GM21528 (cell line): ENCODE results near the gene RPS6KA4.

Experiments used
- ATAC-seq: cut with Tn5 transposase; IDR thresholded peaks from one replicate; pipeline ENCODE4 v1.9.1; 2021; ENCODE audit warnings: mild to moderate bottlenecking, moderate library complexity; ENCODE audit not compliant: unreplicated experiment, low FRiP score

Gene RPS6KA4

DNA sequence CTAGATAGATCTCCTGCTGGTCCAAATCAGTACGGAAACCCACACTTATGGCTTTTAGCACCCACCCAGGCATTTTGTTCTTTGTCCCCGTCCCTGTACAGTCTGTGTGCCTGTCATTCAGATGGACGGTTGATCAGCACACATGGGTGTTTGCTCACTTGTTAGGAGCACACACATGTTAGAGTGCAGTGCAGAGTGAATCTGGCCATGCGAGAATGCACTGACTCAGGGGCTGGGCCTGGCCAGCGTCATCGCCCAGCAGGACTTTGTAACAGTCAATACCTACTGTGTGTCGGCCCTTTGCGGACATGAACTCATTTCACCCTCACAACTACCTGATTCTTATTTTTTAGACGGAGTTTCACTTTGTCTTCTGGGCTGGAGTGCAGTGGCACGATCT is 3.4 kb downstream of the RPS6KA4 start:
- ATAC-seq, result no peak

DNA sequence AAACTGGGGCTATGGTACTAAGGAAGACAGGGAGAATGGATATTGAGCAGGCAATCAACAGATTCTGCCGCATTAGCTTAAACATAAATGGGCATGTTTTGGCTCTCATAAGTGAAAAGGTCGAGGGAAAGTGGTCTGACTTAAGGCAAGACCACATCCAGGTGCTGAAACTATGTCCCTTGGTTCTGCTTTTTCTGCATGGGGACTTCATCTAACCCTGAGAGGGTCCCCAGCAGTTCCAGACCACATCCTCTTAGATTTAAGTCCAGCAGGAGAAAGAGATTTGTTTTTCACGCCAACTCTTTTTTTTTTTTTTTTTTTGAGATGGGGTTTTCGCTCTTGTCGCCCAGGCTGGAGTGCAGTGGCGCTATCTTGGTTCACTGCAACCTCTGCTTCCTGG is 5.5 kb downstream of the RPS6KA4 start:
- ATAC-seq, result no peak

DNA sequence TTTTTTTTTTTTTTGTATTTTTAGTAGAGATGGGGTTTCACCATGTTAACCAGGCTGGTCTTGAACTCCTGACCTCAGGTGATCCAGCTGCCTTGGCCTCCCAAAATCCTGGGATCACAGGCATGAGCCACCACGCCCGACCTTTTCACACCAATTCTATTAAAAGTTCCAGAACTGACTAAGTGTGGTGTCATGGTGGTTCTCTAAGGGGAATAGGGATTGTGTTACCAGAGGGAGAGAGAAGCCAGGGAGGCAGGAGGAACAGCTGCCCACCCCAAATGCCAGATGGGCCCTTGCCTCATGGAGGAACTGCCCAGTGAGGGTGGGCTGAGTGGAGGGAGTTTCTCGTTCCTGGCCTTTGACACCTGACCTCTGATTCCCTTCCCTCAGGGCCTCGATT is 5.9 kb downstream of the RPS6KA4 start:
- ATAC-seq, result no peak

DNA sequence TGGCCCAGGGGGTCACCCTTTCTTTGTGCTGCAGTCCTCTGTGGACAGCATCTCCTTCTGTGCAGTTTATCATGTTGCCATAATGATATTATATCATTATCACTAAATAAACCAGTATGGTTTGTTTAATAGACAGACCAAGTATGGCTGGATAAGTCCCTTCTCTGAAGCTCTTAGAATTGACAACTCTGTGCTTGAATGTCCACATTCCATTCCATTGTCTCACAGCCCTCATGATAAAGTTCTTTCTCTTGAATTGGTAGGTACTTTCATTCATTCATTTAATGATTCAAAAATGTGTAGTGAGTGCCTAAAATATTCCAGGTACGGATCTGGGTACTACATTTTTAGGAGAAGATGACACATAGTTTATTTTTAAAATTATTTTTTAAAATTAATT is 7.8 kb downstream of the RPS6KA4 start:
- ATAC-seq, result no peak

DNA sequence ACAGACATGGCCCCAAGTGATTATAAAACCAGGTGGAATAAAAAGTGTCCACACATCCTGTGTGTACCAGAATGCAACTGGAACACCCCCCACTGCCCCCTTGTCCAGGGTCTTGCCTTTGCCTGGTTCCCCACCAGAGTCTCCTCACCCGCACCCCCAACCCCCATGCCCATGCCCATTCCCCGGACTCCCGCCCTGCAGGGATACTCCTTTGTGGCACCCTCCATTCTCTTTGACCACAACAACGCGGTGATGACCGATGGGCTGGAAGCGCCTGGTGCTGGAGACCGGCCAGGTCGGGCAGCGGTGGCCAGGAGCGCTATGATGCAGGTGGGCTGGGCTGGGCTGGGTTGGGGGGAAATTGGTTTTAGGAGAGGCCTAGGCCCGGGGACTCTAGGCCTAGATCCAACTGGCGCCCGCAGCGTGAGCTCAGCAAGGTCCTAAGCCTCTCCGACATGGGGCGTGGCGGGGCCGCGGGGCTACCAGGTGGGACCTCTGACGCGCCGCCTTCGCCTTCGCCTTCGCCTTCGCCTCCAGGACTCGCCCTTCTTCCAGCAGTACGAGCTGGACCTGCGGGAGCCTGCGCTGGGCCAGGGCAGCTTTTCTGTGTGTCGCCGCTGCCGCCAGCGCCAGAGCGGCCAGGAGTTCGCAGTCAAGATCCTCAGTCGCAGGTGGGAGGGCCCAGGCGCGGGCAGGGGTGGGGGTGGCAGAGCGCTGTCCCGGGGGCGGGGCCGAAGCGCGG is 9.1 kb downstream of the RPS6KA4 start:
- no peak for ATAC-seq

DNA sequence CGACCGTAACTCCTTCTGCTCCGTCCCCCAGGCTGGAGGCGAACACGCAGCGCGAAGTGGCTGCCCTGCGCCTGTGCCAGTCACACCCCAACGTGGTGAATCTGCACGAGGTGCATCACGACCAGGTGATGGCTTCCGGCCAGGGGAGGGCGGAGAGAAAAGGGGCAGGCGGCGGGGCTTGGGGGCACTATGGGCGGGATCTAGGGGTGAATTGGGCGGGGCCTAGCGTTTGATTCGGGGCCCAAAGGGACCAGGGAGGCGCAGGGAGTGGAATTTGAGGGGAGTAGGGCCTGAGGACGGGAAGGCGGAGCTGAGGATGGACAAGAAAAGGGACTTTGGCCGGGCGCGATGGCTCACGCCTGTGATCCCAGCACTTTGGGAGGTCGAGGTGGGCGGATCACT is 9.7 kb downstream of the RPS6KA4 start:
- ATAC-seq, result no peak

DNA sequence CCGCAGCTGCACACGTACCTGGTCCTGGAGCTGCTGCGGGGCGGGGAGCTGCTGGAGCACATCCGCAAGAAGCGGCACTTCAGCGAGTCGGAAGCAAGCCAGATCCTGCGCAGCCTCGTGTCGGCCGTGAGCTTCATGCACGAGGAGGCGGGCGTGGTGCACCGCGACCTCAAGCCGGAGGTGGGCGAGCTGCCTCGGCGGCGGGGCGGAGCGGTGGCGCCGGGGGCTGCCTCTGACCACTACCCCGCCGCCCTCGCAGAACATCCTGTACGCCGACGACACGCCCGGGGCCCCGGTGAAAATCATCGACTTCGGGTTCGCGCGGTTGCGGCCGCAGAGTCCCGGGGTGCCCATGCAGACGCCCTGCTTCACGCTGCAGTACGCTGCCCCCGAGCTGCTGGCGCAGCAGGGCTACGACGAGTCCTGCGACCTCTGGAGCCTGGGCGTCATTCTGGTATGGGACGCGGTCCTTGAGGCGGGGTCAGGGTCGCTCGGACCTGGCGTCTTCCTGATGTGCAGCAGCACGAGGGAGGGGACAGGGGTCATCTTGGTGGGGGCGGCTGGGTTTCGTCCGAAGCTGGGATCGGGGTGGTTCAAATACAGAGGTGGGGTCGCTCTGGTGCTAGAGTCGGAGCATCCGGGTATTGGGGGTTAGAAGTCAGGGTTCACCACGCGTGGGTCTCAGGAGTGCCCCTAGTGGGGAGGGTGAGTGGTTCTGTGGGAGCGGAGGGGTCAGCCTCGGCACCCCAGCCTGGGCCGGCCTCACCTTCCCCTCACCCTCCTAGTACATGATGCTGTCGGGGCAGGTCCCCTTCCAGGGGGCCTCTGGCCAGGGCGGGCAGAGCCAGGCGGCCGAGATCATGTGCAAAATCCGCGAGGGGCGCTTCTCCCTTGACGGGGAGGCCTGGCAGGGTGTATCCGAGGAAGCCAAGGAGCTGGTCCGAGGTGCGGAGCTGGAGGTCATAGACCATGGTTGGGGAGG is 10.8 kb downstream of the RPS6KA4 start:
- no peak for ATAC-seq

DNA sequence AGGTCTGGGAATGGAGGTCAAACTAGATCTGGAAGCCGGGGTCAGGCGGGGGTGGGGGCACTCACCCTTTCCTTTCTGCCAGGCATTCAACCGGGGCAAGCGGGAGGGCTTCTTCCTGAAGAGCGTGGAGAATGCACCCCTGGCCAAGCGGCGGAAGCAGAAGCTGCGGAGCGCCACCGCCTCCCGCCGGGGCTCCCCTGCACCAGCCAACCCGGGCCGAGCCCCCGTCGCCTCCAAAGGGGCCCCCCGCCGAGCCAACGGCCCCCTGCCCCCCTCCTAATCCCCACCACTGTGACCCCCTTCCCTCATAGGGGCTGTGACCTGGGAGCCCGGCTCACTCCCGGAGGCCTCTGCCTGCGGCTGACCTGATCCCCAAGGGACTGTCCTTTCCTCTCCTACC is 12.2 kb downstream of the RPS6KA4 start:
- no peak for ATAC-seq

DNA sequence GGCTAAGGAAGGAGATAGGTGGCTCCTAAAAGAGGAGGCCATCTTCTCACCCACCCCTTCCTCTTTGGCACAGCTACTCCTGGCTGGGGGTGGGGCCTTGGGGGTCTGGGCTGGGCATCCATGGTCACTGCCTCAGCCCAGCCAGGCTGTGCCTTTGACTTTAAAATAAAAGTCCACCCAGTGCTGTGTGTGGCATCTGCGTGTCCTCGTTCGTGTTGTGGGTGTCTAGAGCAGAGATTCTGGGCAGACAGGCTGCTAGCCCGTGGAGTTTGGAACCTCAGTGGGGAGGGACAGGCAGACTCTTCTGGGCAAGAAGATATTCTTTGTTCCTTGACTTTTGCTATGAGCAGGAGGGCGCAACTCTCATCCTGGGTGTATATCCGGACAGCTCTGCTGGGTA is 13.1 kb downstream of the RPS6KA4 start:
- no peak for ATAC-seq

DNA sequence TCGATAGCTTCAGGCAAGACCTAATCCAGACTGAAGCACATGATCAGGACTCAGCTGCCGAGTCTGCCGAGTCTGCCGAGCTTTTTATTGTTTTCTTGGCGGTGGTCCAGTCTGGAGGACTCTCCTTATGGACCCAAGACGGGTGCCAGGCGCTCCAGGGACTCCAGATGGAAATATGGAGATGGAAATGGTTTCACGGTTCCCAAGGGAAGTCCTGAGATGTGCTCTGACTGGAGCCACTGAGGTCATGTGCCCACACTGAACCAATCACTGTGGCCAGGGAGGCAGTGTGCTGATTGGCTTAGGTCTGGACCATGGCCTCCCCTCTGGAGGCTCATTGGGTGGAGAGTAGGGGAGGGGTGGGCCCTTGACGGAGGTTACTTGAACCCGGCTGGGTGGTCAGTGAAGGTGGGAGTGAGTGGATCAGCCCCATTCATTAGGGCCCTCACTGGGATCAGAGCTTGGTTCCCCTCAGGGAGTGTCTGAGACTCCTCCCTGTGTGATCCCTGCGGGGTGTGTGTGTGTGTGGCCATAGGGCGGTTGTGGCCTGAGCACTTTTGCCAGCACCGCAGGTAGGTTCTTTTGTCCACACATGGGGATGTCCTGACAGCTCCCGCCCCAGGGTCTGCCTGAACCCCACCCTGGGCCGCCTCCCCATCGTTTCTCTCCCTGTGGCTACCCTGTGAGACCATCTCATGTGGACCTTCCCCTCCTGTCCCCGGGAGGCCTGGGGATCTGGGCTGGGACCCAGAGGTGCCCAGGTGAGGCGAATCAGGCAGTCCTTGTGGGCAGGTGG is 14.0 kb downstream of the RPS6KA4 start:
- no peak for ATAC-seq

DNA sequence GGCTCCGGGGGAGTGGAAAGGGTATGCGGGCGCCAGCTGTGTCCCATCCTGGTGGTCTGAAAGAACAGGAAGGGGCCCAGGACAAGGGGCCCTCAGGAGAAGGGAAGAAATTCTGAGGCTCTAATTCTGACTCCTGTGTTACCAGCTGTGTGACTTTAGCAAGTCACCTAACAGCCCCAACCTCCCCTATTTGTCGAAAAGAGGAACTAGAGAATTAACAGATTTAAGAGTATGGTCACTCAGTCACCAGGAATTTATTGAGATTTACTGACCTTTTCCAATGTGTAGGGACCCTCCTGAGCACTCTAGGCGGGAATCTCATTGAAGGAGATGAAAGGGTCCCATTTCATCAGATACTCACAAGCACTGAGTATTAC is 14.6 kb downstream of the RPS6KA4 start:
- ATAC-seq, result no peak

DNA sequence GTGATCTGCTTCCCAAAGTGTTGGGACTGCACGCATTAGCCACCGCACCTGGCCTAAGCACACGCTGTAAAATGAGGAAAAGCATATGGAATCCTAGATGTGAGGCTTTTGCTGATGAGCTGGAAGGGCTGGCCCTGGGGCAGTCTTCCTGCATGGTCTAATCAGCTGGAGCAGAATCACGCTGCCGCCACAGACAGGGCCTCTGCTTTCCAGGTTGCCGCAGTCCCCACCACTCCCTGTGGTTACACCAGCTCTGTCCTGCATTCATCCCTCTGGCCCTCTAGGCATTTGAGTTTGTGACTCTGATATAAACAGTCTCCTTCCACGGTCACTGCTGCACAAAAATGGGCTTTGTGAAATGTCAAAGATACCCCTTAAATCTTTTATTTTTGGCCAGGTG is 17.1 kb downstream of the RPS6KA4 start:
- no peak for ATAC-seq

DNA sequence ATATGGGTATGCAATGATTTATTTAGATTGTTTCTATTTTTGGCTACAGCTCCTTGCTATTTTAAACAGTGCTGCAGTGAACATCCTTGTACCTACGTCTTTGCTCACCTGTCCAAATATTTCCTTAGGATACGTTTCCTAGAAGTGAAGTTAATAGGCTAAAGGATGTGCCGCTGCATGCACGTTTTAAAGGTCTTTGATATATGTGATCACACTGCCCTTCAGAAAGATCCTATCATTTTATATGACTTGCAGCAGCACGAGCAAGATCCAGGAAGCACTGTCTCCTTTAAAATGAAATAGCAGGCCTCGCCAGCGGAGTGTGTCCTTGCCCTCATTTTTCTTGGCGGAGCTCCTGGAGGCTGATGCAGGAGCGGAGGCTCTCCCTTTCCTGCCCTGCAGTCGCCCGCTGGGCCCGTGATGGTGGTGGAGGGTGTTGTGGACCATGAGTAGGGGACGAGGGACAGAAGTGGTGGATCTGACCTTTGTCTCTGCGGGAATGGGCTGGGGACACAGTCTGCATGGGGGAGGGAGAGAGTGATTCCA is 19.4 kb downstream of the RPS6KA4 start:
- no peak for ATAC-seq

DNA sequence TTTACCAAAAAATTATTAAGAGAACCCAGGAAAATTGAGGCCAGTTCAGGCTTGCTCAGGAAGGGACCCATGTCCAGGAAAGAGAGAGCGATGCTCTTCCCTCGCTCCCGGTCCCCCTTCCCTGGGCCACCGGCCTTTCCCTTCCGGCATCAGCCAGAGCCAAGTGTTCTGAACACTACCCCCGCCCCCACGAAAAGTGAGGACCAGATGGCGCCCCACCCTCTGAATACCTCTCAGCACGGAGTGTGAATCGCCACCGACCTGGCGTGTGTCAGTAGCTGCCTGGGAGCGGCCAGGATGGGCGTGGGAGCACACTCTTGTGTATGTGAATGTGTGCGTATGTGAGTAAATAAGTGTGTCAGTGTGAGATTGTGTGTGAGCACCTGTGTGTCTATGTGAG is 20.2 kb downstream of the RPS6KA4 start:
- no peak for ATAC-seq

DNA sequence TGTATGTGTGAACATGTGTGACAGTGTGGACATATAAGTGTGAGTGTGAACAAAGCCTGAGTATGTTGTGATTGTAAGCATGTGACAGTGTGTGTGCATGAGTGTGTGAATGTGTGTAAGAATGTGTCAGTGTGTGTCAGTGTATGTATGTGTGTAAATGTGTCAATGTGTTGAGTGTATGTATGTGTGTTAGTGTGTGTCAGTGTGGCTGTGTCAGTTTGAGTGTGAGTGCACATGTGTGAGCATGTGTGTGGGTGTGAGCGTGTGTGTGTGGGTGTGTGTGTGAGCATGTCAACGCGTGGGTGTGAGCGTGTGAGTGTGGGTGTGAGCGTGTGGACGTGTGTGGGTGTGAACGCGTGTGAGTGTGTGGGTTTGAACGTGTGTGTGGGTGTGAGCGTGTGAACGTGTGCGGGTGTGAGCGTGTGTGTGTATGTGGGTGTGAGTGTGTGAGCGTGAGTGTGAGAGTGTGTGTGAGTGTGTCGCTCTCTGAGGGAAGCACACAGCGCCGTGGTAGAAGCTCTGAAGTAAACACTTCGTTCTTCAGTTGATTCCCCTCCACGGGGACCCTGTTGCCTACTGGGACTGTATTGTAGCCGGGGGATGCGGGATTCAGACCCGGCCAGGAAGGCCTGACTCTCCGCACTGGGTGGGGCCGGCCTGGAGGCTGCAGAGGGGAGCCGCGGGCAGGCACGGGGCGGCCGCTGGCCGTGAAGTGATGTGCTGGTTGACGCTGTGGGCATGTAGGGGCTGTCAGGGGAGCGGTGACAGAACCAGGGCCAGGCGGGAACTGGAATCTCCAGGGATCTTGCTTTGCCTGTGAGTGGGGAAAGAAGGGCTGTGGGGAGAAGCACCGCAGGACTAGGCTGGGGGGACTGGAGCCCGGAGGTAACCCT is 21.1 kb downstream of the RPS6KA4 start:
- ATAC-seq, result no peak

DNA sequence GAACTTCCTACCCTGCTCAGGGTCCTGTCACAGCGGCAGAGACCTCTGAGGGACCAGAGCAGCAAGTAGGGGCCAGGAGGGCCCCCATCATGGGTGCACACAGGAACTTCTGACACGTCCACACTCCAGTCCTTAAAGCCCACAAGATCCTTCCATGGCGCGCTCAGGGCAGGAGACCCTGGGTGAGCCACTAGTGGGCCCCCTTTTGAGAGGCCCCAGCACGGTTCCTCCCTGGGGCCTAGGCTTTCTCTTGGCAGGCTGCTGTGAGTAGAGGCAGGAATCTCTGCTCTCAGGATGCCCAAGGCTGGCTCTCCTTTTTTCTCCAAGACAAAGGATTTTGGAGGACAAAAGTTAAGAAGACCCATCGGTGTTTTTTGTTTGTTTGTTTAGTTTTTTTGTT is 22.4 kb downstream of the RPS6KA4 start:
- no peak for ATAC-seq

DNA sequence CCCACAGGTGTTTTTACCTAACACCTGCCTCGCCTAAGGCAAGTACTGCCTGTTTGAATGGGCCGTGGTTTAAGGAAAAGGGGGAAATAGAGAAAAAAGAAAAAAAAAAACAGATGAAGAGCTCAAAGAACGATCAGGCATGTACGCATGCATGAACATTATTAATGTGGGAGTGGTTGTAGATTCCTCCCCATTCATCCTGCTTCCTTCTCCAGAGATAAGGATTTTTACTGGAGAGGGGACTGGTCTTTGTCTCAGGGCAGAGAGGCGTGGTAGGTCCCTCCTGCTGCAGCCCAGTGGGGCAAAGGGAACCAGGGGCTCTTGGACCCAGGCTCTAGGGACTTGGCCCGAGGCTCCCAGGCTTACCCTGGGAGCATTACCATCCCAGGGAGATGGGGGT is 23.1 kb downstream of the RPS6KA4 start:
- ATAC-seq, result no peak

DNA sequence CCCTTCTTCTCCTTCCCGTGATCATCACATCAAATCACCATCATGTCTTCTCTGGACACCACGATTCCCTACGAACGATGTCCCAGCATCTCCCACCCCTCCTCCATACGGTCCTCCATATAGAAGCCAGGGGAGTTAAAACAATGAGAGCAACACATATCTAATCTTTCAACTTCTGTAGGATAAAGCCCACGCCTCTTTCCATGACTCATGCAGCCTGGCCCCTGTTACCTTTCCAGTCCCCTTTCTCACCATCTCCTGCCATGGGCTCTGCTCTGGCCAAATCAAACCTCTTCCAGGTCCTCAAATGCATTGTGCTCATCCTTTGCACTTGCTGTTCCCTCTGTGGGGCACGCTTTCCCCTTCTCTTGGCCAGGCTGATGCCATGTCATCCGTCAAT is 23.6 kb downstream of the RPS6KA4 start:
- no peak for ATAC-seq

DNA sequence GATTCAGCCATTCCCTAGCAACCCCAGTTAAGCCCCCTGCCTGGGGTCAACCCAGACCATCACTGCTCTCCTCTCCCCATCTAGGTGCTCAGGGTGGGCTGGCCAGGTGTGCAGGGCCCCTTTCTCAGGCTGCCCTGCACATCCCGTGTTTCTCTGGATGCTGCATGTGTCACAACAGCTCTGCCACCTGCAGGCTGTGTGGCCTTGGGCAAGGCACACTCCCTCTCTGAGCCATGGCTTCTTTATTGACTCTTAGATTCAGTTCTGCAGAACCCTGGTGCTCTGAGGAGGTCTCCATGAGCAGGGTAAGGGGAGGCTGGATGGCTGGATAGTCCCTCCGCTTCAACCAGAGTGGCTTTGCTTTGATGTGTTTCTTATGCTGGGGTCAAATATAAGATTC is 24.6 kb downstream of the RPS6KA4 start:
- ATAC-seq, result no peak
